Raji (cell line): ENCODE data around the gene PRKCI.

Source experiments
- POLR2A ChIP-seq: IDR thresholded peaks from 2 replicates; pipeline ENCODE4 v1.6.1; 2011; ENCODE audit warnings: low read depth, low read length, control low read depth; ENCODE audit not compliant: insufficient read depth

Gene PRKCI

GRCh38 chr3:170259907-170260306 is 37.7 kb downstream of the PRKCI start:
- TF ChIP-seq POLR2A = no peak

DNA sequence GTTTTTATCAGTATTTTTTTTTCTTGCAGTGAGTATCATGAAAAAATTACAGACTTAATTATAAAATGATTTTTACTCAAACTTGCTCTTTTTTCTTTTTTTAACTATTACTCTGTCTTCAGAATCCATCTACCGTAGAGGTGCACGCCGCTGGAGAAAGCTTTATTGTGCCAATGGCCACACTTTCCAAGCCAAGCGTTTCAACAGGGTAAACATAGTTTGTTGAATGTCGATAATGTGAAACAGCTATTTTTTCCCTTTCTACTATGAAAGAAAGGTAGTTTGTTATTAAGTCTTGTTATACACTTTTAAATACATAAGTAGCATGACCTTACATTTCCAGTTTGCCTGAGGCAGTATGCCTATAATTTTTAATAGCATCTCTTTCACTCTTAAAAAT is 45.6 kb downstream of the PRKCI start:
- no peak for TF ChIP-seq POLR2A

GRCh38 chr3:170270282-170270881 is 48.2 kb downstream of the PRKCI start:
- TF ChIP-seq POLR2A = no peak

DNA sequence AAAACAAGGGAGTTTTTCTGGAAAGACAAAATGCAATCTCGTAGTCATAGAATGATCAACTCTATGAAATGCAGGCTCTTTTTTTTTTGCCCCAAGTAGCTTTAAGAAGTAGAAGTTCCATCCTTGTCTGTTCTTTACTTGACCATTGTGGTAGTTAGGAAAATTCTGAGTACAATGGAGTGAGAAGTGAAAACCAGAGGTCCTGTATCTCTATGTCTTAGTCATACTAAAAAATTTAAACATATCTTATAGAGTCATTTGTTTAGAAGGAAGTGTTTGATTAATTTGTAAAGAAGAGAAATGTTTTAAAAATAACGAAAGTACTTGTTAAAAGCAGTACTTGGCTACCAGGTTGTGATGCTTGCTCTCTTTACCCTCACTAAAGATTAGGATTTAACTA is 52.4 kb downstream of the PRKCI start:
- TF ChIP-seq POLR2A = no peak

DNA sequence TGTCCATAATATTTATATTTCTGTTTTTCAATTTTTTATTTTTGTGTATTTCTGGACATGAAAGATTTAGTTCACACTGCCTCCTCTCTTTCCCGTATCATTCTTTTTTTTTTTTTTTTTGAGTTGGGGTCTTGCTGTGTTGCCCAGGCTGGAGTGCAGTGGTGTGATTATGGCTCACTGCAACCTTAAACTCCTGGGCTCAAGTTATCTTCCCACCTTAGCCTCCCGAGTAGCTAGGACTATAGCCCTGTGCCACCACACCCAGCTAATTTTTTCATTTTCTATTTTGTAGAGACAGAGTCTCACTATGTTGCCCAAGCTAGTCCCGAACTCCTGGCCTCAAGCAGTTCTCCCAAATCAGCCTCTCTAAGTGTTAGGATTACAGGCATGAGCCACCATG is 53.6 kb downstream of the PRKCI start:
- no peak for TF ChIP-seq POLR2A

GRCh38 chr3:170277833-170278580 is 55.8 kb downstream of the PRKCI start:
- no peak for TF ChIP-seq POLR2A

GRCh38 chr3:170278627-170279026 is 56.4 kb downstream of the PRKCI start:
- no peak for TF ChIP-seq POLR2A

DNA sequence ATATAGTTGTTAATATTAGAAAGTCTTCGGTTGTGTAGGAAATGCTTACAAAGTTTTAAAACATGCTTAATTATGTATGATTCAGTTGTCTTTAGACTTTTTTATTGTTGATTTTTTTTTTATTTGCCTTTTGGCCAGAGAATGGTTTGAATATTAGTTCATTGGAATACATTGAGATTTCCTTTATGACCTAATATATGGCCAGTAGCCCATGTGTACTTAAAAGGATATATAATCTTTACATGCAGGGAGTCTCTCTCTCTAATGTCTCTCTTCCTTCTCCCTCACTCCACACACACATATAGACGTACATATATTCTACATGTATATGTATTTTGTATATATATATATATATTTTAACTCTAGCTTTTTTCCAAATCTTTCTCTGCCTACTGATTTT is 68.0 kb downstream of the PRKCI start:
- TF ChIP-seq POLR2A = no peak

DNA sequence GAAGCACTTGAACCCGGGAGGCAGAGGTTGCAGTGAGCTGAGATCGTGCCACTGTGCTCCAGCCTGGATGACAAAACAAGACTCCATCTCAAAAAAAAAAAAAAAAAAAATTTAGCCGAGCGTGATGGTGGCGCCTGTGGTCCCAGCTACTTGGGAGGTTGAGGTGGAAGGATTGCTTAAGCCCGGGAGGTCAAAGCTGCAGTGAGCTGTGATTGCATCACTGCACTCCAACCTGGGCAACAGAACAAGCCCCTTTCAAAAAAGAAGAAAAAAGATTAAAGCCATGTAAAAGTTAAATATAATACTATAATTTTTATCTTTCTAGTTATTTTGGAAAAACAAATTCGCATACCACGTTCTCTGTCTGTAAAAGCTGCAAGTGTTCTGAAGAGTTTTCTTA is 73.4 kb downstream of the PRKCI start:
- no peak for TF ChIP-seq POLR2A

DNA sequence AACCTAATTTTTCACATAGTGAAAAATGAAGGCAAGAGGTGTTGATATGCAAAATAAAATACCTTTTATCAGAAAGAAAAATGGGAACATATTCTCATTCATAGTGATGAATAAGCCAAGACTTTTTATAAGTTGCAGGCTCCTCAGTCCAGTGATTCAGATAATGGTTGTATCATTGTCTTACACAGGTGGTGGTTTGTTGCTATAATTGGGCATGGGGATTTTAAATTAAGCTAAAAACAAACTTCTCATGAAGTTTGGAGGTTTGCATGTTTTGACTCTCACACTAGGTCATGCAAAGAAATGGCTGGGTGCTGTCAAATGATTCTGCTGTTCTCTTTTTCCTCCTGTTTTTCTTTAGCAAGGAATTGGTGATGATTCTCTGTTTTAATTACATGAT is 74.5 kb downstream of the PRKCI start:
- no peak for TF ChIP-seq POLR2A

GRCh38 chr3:170301405-170301804 is 79.2 kb downstream of the PRKCI start:
- no peak for TF ChIP-seq POLR2A

- no peak for TF ChIP-seq POLR2A
Observed at GRCh38 chr3:170302008-170302407, 79.8 kb downstream of the PRKCI start.

DNA sequence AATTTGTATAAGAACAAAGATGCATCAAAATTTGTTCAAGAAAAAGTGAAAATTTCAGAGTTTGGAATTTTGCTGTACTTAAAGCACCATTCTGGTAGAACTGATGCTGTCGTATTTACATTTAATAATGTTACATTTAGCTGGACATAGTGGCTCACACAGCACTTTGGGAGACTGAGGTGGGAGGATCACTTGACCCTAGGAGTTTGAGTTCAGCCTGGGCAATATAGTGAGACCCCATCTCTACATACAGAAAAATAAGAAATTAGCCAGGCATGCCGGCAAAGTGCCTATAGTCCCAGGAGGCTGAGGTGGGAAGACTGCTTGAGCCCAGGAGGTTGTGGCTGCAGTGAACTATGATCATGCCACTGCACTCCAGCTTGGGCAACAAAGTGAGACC is 83.8 kb downstream of the PRKCI start:
- TF ChIP-seq POLR2A = no peak

- TF ChIP-seq POLR2A = no peak
Observed at GRCh38 chr3:170307671-170308405, 85.6 kb downstream of the PRKCI start.

DNA sequence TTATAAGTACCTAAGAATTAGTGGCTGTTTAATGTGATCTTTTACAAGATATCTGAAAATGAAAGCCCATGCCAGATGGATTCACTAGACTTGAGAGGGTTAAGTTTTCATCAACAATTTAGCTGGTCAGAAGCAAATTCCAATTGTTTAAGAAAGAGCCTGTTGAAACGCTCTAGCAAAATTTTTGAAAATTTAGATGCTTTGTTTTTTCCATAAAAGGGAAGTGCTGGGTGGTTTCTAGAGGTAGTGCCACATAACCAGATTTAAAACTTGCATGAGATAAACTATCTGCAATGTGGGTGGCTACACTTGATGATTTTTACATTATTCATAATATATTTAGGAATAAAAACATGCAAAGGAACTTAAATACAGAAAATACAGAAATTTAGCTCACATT is 86.8 kb downstream of the PRKCI start:
- no peak for TF ChIP-seq POLR2A

DNA sequence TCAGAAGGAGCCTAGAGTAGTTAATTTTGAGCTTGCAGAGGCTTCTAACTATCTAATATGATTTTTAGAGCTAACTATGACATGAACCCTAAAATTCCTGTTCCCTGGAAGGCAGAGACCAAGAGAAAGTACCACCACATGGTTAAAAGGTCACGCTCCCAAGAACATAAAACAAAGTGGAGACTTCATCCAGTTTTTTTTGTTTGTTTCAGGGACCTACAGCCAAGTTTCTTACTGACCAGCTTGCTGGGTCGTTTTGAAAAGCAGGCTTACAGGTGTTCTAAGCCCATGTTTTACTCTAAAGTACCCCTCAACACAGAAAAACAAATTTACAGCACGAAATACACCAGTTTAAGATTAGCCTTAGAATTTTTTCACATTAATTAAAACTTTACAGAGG is 95.7 kb downstream of the PRKCI start:
- TF ChIP-seq POLR2A = no peak
